Breast epithelium (tissue), 4 donors: ENCODE data around the gene PKN3. TPM values are rescaled to one million over a fixed set of nuclear protein-coding genes. Genes with fewer than 3 reads are reported as not detected.

ENCODE experiments used
- DNase-seq, 2 donors: peaks; one replicate each; pipeline ENCODE4 v3.0.0-alpha.2; 2019; ENCODE audit warnings: low spot score in 2 of 2
- H3K27ac ChIP-seq, 2 donors: fragments of 200-600 bp; sonication (generic) in 1 of 2; one replicate each; pipeline ENCODE4 v1.5.1; 2016 to 2019; ENCODE audit warnings: mild to moderate bottlenecking in 1 of 2
- H3K27me3 ChIP-seq, 2 donors: fragments of 200-600 bp; sonication (generic) in 1 of 2; one replicate each; pipeline versions ENCODE4 v1.5.1 to v1.6.0; 2017 to 2019; ENCODE audit warnings: control low read depth in 1 of 2, mild to moderate bottlenecking in 1 of 2
- H3K36me3 ChIP-seq: fragments of 200-600 bp; one replicate; pipeline ENCODE4 v1.5.1; 2019
- H3K4me1 ChIP-seq, 2 donors: fragments of 200-600 bp; sonication (generic); one replicate each; pipeline ENCODE4 v1.5.1; 2016 to 2019; ENCODE audit warnings: control low read depth in 1 of 2
- H3K4me3 ChIP-seq, 3 donors: fragments of 200-600 bp; sonication (generic); 1 replicate in 2 of 3; 2 replicates in 1 of 3; pipeline ENCODE4 v1.5.1; 2016 to 2019; ENCODE audit warnings: mild to moderate bottlenecking in 3 of 3, moderate library complexity in 2 of 3
- H3K9me3 ChIP-seq, 2 donors: fragments of 200-600 bp; sonication (generic) in 1 of 2; one replicate each; pipeline ENCODE4 v1.5.1; 2016 to 2019; ENCODE audit warnings: control low read depth in 1 of 2
- POLR2A ChIP-seq: fragments of 450-650 bp; IDR thresholded peaks from one replicate; pipeline ENCODE4 v1.6.1; 2016; ENCODE audit warnings: antibody characterized with exemption, mild to moderate bottlenecking, moderate library complexity
- POLR2AphosphoS5 ChIP-seq, 3 donors: sonication (generic); formaldehyde crosslinking; IDR thresholded peaks; one replicate each; pipeline ENCODE4 v1.6.1; 2017; ENCODE audit warnings: antibody characterized with exemption in 3 of 3
- intact Hi-C: fragments of 100-400 bp; cut with DNase I; formaldehyde crosslinking; loops from one replicate; pipeline ENCODE4 v1.15.1; 2023; ENCODE audit warnings: low total_unique reads
- total RNA-seq, 3 donors: library from RNA; depleted of rRNA; stranded (reverse); fragments of >200 nt; gene quantifications; one replicate each; pipeline ENCODE4 v1.1.0, GENCODE V29; 2016
- TF ChIP-seq, protein P1 (sequence below), 3 donors: fragments of 450-650 bp; IDR thresholded peaks; one replicate each; pipeline ENCODE4 v1.5.1; 2016 to 2017; ENCODE audit warnings: antibody characterized with exemption in 3 of 3, mild to moderate bottlenecking in 3 of 3, moderate library complexity in 3 of 3

Gene PKN3
- total RNA-seq, 3 donors from 2014 or later: 2.6 to 8.5 (median 7.0) TPM

- H3K9me3 ChIP-seq: no peaks in the 10 kb centered on the region
- no peak overlapping the region for H3K27ac ChIP-seq
- H3K36me3 ChIP-seq: no peaks in the 10 kb centered on the region
- no peaks in the 10 kb centered on the region for H3K27me3 ChIP-seq
- intact Hi-C loops: no loop called here
- H3K4me3 ChIP-seq: no peak overlapping the region
- no peaks in the 10 kb centered on the region for H3K4me1 ChIP-seq
- TF ChIP-seq, protein P1, sequence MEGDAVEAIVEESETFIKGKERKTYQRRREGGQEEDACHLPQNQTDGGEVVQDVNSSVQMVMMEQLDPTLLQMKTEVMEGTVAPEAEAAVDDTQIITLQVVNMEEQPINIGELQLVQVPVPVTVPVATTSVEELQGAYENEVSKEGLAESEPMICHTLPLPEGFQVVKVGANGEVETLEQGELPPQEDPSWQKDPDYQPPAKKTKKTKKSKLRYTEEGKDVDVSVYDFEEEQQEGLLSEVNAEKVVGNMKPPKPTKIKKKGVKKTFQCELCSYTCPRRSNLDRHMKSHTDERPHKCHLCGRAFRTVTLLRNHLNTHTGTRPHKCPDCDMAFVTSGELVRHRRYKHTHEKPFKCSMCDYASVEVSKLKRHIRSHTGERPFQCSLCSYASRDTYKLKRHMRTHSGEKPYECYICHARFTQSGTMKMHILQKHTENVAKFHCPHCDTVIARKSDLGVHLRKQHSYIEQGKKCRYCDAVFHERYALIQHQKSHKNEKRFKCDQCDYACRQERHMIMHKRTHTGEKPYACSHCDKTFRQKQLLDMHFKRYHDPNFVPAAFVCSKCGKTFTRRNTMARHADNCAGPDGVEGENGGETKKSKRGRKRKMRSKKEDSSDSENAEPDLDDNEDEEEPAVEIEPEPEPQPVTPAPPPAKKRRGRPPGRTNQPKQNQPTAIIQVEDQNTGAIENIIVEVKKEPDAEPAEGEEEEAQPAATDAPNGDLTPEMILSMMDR (IDR thresholded peaks at IDR 0.05): no peak
- DNase-seq: no peak
These were observed 4.5 kb downstream of the PKN3 start for GRCh38 chr9:128706671-128707381.

DNA sequence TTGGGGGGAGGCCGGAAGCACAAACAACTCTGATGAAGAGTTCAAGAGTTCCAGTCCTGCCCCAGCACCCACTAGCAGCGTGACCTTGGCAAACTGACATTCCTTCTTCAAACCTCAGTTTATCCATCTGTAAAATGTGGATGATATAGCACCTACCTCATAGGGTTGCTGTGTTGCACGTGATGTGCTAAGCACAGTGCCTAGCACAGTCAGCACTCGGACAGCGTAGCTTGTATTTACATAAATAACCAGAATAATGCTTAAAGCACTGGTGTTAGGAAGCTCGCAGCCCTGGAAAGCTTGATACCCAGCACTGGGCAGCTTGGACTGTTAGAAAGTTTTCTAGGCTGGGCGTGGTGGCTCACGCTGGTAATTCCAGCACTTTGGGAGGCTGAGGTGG, 5.1 kb downstream of the PKN3 start:
- intact Hi-C loops: no loop called here
- no peak overlapping the region for H3K4me3 ChIP-seq
- no peaks in the 10 kb centered on the region for H3K27me3 ChIP-seq
- TF ChIP-seq POLR2A (no peak), POLR2AphosphoS5 (IDR thresholded peaks at IDR 0.05) (no peak)
- TF ChIP-seq, protein P1 (IDR thresholded peaks at IDR 0.05): no peak
- H3K36me3 ChIP-seq: no peaks in the 10 kb centered on the region
- H3K27ac ChIP-seq: no peak overlapping the region
- DNase-seq: no peak
- H3K9me3 ChIP-seq: no peaks in the 10 kb centered on the region
- H3K4me1 ChIP-seq: no peaks in the 10 kb centered on the region

DNA sequence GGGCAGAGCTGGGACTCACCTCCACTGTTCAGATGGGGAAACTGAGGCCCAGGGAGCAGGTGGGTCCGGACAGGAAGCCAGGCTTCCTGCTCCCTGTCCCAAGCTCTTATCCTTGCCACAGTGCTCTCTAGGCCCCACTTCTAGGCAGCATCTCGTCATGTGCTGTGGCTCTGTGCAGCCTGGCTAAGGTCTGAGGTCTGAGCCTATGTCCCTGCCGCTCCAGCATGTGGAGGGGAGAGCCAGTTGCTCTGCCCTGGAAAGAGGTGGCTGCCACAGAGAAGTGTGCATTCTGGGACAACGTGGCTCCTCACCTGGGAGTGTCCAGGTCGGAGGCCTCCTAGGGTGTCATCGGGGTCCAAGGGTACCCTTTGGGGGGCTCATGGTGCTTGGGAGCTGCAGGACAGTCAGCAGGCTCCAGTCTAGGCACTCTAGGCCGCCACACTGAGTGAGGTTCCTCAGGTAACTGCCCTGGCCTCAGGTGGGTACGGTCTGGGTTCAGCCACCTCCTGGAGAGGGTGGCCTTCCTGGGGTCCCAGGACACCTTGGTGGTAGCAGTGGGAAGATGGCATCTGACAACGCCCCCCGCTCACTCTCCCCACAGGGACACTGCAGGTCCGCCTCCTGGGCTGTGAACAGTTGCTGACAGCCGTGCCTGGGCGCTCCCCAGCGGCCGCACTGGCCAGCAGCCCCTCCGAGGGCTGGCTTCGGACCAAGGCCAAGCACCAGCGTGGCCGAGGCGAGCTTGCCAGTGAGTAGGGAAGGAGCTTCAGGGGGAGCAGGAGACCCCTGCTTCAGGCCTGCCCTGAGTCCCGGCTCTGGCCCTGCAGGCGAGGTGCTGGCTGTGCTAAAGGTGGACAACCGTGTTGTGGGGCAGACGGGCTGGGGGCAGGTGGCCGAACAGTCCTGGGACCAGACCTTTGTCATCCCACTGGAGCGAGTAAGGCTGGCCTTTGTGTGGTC, 10.4 kb downstream of the PKN3 start:
- H3K27me3 ChIP-seq: no peaks in the 10 kb centered on the region
- no peak overlapping the region for H3K27ac ChIP-seq
- H3K4me3 ChIP-seq: no peak overlapping the region
- H3K9me3 ChIP-seq: no peaks in the 10 kb centered on the region
- H3K4me1 ChIP-seq: no peaks in the 10 kb centered on the region
- TF ChIP-seq POLR2AphosphoS5 (IDR thresholded peaks at IDR 0.05) (no peak), POLR2A (no peak)
- TF ChIP-seq, protein P1 (IDR thresholded peaks at IDR 0.05): no peak
- intact Hi-C loops: no loop called here
- H3K36me3 ChIP-seq: no peaks in the 10 kb centered on the region
- DNase-seq: no peak

DNA sequence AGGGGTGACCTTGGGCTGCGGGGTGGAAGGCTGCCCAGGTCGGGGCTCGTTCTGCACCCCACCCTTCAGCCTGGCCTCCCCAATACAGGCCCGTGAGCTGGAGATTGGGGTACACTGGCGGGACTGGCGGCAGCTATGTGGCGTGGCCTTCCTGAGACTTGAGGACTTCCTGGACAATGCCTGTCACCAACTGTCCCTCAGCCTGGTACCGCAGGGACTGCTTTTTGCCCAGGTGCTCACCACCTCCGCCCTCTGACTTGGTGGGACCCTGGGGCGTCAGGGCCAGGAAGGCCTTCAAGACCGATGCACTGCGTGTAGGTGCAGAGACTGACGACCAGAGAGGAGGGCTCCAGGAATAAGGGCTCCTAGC, 11.1 kb downstream of the PKN3 start:
- TF ChIP-seq, protein P1 (IDR thresholded peaks at IDR 0.05): no peak
- TF ChIP-seq POLR2A: no peak
- no peak for TF ChIP-seq POLR2AphosphoS5 (IDR thresholded peaks at IDR 0.05)
- no peak for DNase-seq
- Histone ChIP-seq H3K9me3 (no peaks in the 10 kb centered on the region), H3K36me3 (no peaks in the 10 kb centered on the region), H3K4me3 (no peak overlapping the region), H3K27me3 (no peaks in the 10 kb centered on the region), H3K27ac (no peak overlapping the region), H3K4me1 (no peaks in the 10 kb centered on the region)
- intact Hi-C loops: no loop called here
